GM23338 (cell line): ENCODE results near the gene SCG3. TPM values are rescaled to one million over a fixed set of nuclear protein-coding genes. Genes with fewer than 3 reads are reported as not detected.

Experiments
- ATAC-seq: fragments of 200-7000 bp; cut with Tn5 transposase; 3 replicates; pipeline ENCODE4 v1.9.1; 2020
- DNase-seq: peaks from one replicate; pipeline ENCODE4 v3.0.0-alpha.2; 2015; ENCODE audit warnings: low spot score
- H2AFZ ChIP-seq: fragments of 200-600 bp; sonication (generic); 2 replicates; pipeline ENCODE4 v1.8.0; 2016; ENCODE audit warnings: antibody characterized with exemption, mild to moderate bottlenecking, moderate library complexity
- H3F3A ChIP-seq: fragments of 200-600 bp; sonication (generic); replicated peaks from 2 replicates; pipeline ENCODE4 v1.8.0; 2017; ENCODE audit warnings: antibody characterized with exemption, mixed run types, low read depth
- H3K27ac ChIP-seq: fragments of 200-600 bp; sonication (generic); 2 replicates; pipeline ENCODE4 v1.6.1; 2016; ENCODE audit warnings: low read depth
- H3K27me3 ChIP-seq: fragments of 200-600 bp; sonication (generic); 2 replicates; pipeline ENCODE4 v1.8.0; 2016; ENCODE audit warnings: mild to moderate bottlenecking, mixed run types, moderate library complexity; ENCODE audit not compliant: insufficient read depth
- H3K36me3 ChIP-seq: fragments of 200-600 bp; sonication (generic); 2 replicates; pipeline ENCODE4 v1.8.0; 2016; ENCODE audit warnings: mild to moderate bottlenecking; ENCODE audit not compliant: insufficient read depth
- H3K4me1 ChIP-seq: fragments of 200-600 bp; sonication (generic); 2 replicates; pipeline ENCODE4 v1.8.0; 2016; ENCODE audit warnings: mild to moderate bottlenecking, moderate library complexity; ENCODE audit not compliant: insufficient read depth
- H3K4me2 ChIP-seq: fragments of 200-600 bp; sonication (generic); 2 replicates; pipeline ENCODE4 v1.7.1; 2017; ENCODE audit warnings: mixed run types
- H3K4me3 ChIP-seq: fragments of 200-600 bp; sonication (generic); 2 replicates; pipeline ENCODE4 v1.6.1; 2016; ENCODE audit warnings: mixed run types
- H3K79me2 ChIP-seq: fragments of 200-600 bp; sonication (generic); replicated peaks from 2 replicates; pipeline ENCODE4 v1.8.0; 2017; ENCODE audit warnings: mild to moderate bottlenecking; ENCODE audit not compliant: insufficient read depth
- H3K9me2 ChIP-seq: fragments of 200-600 bp; sonication (generic); 2 replicates; pipeline ENCODE4 v1.8.0; 2017; ENCODE audit not compliant: insufficient read depth
- H4K20me1 ChIP-seq: fragments of 200-600 bp; sonication (generic); replicated peaks from 2 replicates; pipeline ENCODE4 v1.8.0; 2017; ENCODE audit warnings: mild to moderate bottlenecking; ENCODE audit not compliant: insufficient read depth
- H3K27ac Mint-ChIP-seq: 2 replicates; pipeline ENCODE4 v1.8.0; 2020; ENCODE audit warnings: inconsistent platforms, mild to moderate bottlenecking, moderate library complexity, mixed read lengths
- H3K27me3 Mint-ChIP-seq: 3 replicates; pipeline ENCODE4 v1.8.0; 2022; ENCODE audit warnings: low read depth, mild to moderate bottlenecking, moderate library complexity, mixed read lengths, inconsistent platforms; ENCODE audit not compliant: insufficient read depth, poor library complexity
- H3K36me3 Mint-ChIP-seq: 3 replicates; pipeline ENCODE4 v1.8.0; 2021; ENCODE audit warnings: low read depth, mild to moderate bottlenecking, inconsistent platforms, moderate library complexity, mixed read lengths
- H3K4me1 Mint-ChIP-seq: 3 replicates; pipeline ENCODE4 v1.8.0; 2020; ENCODE audit warnings: mild to moderate bottlenecking, inconsistent platforms, mixed read lengths
- H3K4me3 Mint-ChIP-seq: 3 replicates; pipeline ENCODE4 v1.8.0; 2021; ENCODE audit warnings: moderate library complexity, mild to moderate bottlenecking, inconsistent platforms, mixed read lengths
- H3K9me3 Mint-ChIP-seq: 3 replicates; pipeline ENCODE4 v1.8.0; 2020; ENCODE audit warnings: moderate library complexity, mild to moderate bottlenecking, inconsistent platforms, mixed read lengths
- CREB1 ChIP-seq: fragments of 250-450 bp; sonication (Bioruptor Pico); IDR thresholded peaks from 2 replicates; pipeline ENCODE4 v1.5.0; 2020; ENCODE audit warnings: low read depth, mild to moderate bottlenecking, moderate library complexity
- NANOG ChIP-seq: IDR thresholded peaks from 2 replicates; pipeline ENCODE4 v1.6.1; 2016; ENCODE audit warnings: antibody characterized with exemption, borderline replicate concordance
- POLR2AphosphoS5 ChIP-seq: IDR thresholded peaks from 2 replicates; pipeline ENCODE4 v1.6.1; 2016; ENCODE audit warnings: antibody characterized with exemption, low read depth
- STAT1 ChIP-seq: IDR thresholded peaks from one replicate; pipeline ENCODE4 v1.6.1; 2016; ENCODE audit warnings: antibody characterized with exemption; ENCODE audit not compliant: unreplicated experiment
- ZNF331 ChIP-seq: fragments of 250-450 bp; sonication (Bioruptor Pico); IDR thresholded peaks from 2 replicates; pipeline ENCODE4 v1.5.0; 2020; ENCODE audit warnings: low read depth, mild to moderate bottlenecking, moderate library complexity
- polyA plus RNA-seq: library from polyadenylated mRNA; unstranded; fragments of >200 nt; fragmentation: Nextera tagmentation; extraction: Ambion mirVana; gene quantifications from 2 replicates; pipeline ENCODE4 v1.2.1, GENCODE V29; 2016
- total RNA-seq: library from RNA; depleted of rRNA; stranded (reverse); fragments of >200 nt; shearing (Covaris generic); gene quantifications from 2 replicates; pipeline ENCODE4 v1.2.3, GENCODE V29; 2014
- TF ChIP-seq, protein P1 (sequence below): IDR thresholded peaks from one replicate; pipeline ENCODE4 v1.6.1; 2018; ENCODE audit warnings: antibody characterized with exemption; ENCODE audit not compliant: unreplicated experiment
- TF ChIP-seq, protein P2 (sequence below), 2 experiments: fragments of 200-600 bp in 1 of 2; sonication (generic) in 1 of 2; conservative IDR thresholded peaks; 2 replicates each; pipeline versions ENCODE4 v1.5.1 to v1.6.1; 2016 to 2017; ENCODE audit warnings: antibody characterized with exemption in 2 of 2, low read depth in 2 of 2, mild to moderate bottlenecking in 2 of 2, moderate library complexity in 1 of 2
- TF ChIP-seq, protein P3 (sequence below): IDR thresholded peaks from 2 replicates; pipeline ENCODE4 v1.6.1; 2016; ENCODE audit warnings: antibody characterized with exemption
- TF ChIP-seq, protein P4 (sequence below): fragments of 250-450 bp; sonication (Bioruptor Pico); IDR thresholded peaks from 2 replicates; pipeline ENCODE4 v1.5.0; 2020; ENCODE audit warnings: mild to moderate bottlenecking, moderate library complexity

SCG3 gene
- total and polyA plus RNA-seq, 2 experiments from 2014 or later: 44.2 to 99.5 TPM

DNA sequence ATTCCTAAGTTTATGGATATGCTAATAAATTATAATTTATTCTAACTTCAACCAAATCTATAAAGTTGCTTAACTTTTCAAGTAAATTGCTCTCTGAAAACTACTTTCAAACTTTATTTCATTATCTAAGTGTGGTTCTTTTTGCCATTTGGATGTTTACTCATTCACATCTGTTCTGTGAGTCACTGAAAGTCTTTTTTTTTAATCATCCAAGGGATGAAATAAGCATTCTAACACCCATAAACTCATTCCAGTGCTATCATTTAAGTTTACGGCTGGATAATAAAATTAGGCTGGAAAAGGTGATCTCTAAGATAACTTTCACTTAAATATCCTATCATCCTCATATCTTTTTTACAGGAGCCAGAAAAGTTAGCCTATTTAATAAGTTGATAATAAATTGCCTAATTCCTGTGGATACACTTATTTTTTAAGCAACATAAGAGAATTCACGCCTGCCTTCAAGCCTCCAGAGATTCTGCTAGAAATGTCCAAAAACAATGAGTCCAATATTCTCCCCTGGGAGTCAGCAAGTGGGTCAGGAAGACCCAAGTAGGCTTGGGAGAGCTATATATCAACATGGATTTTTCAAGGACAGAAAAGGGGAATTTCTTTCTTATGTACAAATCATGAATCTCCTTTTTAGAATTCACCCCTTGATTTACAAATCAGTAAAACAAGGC, 25.8 kb downstream of the SCG3 start:
- no peak overlapping the region for H3K4me2 ChIP-seq
- H2AFZ ChIP-seq: no peak overlapping the region
- Mint-ChIP-seq H3K9me3 (no peaks in the 10 kb centered on the region), H3K27ac (no peak overlapping the region), H3K27me3 (no peaks in the 10 kb centered on the region), H3K36me3 (peaks cover 11% of the 10 kb centered on the region; the same call in 2 of the 3 replicates), H3K4me3 (no peak overlapping the region), H3K4me1 (no peaks in the 10 kb centered on the region)
- H3F3A ChIP-seq: no peaks in the 10 kb centered on the region
- H3K27me3 ChIP-seq: no peaks in the 10 kb centered on the region
- no peaks in the 10 kb centered on the region for H4K20me1 ChIP-seq
- H3K36me3 ChIP-seq: 0 out of 2 replicates have a peak, but pooled peaks cover 5% of the 10 kb centered on the region
- no peaks in the 10 kb centered on the region for H3K4me1 ChIP-seq
- TF ChIP-seq ZNF331 (CRISPR knock-in tag): no peak
- TF ChIP-seq STAT1: no peak
- TF ChIP-seq, protein P1, sequence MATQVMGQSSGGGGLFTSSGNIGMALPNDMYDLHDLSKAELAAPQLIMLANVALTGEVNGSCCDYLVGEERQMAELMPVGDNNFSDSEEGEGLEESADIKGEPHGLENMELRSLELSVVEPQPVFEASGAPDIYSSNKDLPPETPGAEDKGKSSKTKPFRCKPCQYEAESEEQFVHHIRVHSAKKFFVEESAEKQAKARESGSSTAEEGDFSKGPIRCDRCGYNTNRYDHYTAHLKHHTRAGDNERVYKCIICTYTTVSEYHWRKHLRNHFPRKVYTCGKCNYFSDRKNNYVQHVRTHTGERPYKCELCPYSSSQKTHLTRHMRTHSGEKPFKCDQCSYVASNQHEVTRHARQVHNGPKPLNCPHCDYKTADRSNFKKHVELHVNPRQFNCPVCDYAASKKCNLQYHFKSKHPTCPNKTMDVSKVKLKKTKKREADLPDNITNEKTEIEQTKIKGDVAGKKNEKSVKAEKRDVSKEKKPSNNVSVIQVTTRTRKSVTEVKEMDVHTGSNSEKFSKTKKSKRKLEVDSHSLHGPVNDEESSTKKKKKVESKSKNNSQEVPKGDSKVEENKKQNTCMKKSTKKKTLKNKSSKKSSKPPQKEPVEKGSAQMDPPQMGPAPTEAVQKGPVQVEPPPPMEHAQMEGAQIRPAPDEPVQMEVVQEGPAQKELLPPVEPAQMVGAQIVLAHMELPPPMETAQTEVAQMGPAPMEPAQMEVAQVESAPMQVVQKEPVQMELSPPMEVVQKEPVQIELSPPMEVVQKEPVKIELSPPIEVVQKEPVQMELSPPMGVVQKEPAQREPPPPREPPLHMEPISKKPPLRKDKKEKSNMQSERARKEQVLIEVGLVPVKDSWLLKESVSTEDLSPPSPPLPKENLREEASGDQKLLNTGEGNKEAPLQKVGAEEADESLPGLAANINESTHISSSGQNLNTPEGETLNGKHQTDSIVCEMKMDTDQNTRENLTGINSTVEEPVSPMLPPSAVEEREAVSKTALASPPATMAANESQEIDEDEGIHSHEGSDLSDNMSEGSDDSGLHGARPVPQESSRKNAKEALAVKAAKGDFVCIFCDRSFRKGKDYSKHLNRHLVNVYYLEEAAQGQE: no peak
- TF ChIP-seq POLR2AphosphoS5: no peak
- no peak for TF ChIP-seq NANOG
- TF ChIP-seq, protein P2, sequence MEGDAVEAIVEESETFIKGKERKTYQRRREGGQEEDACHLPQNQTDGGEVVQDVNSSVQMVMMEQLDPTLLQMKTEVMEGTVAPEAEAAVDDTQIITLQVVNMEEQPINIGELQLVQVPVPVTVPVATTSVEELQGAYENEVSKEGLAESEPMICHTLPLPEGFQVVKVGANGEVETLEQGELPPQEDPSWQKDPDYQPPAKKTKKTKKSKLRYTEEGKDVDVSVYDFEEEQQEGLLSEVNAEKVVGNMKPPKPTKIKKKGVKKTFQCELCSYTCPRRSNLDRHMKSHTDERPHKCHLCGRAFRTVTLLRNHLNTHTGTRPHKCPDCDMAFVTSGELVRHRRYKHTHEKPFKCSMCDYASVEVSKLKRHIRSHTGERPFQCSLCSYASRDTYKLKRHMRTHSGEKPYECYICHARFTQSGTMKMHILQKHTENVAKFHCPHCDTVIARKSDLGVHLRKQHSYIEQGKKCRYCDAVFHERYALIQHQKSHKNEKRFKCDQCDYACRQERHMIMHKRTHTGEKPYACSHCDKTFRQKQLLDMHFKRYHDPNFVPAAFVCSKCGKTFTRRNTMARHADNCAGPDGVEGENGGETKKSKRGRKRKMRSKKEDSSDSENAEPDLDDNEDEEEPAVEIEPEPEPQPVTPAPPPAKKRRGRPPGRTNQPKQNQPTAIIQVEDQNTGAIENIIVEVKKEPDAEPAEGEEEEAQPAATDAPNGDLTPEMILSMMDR (conservative IDR thresholded peaks at IDR 0.05; ENCODE audit: low read depth in 2 of 2): no peak
- TF ChIP-seq, protein P3, sequence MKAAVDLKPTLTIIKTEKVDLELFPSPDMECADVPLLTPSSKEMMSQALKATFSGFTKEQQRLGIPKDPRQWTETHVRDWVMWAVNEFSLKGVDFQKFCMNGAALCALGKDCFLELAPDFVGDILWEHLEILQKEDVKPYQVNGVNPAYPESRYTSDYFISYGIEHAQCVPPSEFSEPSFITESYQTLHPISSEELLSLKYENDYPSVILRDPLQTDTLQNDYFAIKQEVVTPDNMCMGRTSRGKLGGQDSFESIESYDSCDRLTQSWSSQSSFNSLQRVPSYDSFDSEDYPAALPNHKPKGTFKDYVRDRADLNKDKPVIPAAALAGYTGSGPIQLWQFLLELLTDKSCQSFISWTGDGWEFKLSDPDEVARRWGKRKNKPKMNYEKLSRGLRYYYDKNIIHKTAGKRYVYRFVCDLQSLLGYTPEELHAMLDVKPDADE: no peak
- no peak for TF ChIP-seq CREB1 (CRISPR knock-in tag)
- TF ChIP-seq, protein P4, sequence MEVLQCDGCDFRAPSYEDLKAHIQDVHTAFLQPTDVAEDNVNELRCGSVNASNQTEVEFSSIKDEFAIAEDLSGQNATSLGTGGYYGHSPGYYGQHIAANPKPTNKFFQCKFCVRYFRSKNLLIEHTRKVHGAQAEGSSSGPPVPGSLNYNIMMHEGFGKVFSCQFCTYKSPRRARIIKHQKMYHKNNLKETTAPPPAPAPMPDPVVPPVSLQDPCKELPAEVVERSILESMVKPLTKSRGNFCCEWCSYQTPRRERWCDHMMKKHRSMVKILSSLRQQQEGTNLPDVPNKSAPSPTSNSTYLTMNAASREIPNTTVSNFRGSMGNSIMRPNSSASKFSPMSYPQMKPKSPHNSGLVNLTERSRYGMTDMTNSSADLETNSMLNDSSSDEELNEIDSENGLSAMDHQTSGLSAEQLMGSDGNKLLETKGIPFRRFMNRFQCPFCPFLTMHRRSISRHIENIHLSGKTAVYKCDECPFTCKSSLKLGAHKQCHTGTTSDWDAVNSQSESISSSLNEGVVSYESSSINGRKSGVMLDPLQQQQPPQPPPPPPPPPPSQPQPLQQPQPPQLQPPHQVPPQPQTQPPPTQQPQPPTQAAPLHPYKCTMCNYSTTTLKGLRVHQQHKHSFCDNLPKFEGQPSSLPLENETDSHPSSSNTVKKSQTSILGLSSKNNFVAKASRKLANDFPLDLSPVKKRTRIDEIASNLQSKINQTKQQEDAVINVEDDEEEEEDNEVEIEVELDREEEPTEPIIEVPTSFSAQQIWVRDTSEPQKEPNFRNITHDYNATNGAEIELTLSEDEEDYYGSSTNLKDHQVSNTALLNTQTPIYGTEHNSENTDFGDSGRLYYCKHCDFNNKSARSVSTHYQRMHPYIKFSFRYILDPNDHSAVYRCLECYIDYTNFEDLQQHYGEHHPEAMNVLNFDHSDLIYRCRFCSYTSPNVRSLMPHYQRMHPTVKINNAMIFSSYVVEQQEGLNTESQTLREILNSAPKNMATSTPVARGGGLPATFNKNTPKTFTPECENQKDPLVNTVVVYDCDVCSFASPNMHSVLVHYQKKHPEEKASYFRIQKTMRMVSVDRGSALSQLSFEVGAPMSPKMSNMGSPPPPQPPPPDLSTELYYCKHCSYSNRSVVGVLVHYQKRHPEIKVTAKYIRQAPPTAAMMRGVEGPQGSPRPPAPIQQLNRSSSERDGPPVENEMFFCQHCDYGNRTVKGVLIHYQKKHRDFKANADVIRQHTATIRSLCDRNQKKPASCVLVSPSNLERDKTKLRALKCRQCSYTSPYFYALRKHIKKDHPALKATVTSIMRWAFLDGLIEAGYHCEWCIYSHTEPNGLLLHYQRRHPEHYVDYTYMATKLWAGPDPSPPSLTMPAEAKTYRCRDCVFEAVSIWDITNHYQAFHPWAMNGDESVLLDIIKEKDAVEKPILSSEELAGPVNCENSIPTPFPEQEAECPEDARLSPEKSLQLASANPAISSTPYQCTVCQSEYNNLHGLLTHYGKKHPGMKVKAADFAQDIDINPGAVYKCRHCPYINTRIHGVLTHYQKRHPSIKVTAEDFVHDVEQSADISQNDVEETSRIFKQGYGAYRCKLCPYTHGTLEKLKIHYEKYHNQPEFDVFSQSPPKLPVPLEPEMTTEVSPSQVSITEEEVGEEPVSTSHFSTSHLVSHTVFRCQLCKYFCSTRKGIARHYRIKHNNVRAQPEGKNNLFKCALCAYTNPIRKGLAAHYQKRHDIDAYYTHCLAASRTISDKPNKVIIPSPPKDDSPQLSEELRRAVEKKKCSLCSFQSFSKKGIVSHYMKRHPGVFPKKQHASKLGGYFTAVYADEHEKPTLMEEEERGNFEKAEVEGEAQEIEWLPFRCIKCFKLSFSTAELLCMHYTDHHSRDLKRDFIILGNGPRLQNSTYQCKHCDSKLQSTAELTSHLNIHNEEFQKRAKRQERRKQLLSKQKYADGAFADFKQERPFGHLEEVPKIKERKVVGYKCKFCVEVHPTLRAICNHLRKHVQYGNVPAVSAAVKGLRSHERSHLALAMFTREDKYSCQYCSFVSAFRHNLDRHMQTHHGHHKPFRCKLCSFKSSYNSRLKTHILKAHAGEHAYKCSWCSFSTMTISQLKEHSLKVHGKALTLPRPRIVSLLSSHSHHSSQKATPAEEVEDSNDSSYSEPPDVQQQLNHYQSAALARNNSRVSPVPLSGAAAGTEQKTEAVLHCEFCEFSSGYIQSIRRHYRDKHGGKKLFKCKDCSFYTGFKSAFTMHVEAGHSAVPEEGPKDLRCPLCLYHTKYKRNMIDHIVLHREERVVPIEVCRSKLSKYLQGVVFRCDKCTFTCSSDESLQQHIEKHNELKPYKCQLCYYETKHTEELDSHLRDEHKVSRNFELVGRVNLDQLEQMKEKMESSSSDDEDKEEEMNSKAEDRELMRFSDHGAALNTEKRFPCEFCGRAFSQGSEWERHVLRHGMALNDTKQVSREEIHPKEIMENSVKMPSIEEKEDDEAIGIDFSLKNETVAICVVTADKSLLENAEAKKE (CRISPR knock-in tag): no peak
- no peaks in the 10 kb centered on the region for H3K79me2 ChIP-seq
- H3K27ac ChIP-seq: no peak overlapping the region
- no peak for ATAC-seq
- no peak overlapping the region for H3K4me3 ChIP-seq
- H3K9me2 ChIP-seq: no peaks in the 10 kb centered on the region
- no peak for DNase-seq
